ENCODE data around the gene PSMC2. TPM values are rescaled to one million over a fixed set of nuclear protein-coding genes. Genes with fewer than 3 reads are reported as not detected.

The PSMC2 gene
- total and polyA plus RNA-seq, 10 of the 15 experiments (the other 5 are each of a cell fraction or from before 2014, with no cell fraction given) = 117 to 347 (median 220) TPM

DNA sequence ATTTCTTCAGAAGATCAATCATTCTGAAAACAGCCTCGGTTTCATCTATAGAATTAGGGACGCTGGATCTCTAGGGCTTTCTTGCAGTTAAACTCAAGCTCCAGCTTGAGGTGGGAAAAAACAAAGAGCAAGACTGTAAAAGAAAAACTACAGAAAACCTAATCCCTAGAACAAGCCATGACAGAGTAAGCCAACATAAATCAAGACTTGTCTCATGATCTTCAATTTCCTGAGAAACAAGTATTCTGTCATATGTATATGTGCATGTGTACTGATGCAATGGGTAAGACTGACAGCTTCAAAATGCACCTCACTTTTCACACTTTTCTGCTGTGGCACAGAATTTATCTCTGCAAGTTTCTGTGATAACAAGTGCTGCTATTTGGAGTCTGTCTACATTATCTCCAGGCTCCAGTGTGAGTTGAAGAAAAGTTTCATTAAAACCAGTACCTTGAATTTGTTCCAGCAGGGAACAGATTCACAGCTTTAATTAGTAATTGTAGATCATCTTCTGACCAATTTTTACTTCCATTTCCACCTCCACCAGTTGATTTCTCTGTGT, 31.0 kb upstream of the PSMC2 start:
- intact Hi-C loops (cut with micrococcal nuclease; ENCODE audit: unreplicated experiment) (no loop called here), in situ Hi-C loops (cut with MboI) (no loop called here)
- ChIA-PET CTCF (interaction anchor here (0.9 to 1.0 kb wide), 3 partner anchors 10 to 26 kb away, joined by 3 to 5 read pairs (median 3); partner anchors contain the start of gene PMPCB), POLR2A (no interaction called here), RAD21 (ENCODE audit: unreplicated experiment) (no interaction called here), SMC1A (ENCODE audit: uncharacterized antibody, unreplicated experiment) (interaction anchor here (1.3 kb wide), 1 partner anchor 38 kb away, joined by 3 read pairs; no protein-coding TSS in a partner anchor)
- Histone ChIP-seq H3K4me3 (no peak overlapping the region), H3K4me2 (ENCODE audit: control insufficient read depth, insufficient read depth) (no peak overlapping the region), H3K27ac (ENCODE audit: control insufficient read depth, insufficient read depth) (no peak overlapping the region), H3K4me1 (ENCODE audit: control insufficient read depth, insufficient read depth, low read length) (no peaks in the 10 kb centered on the region), H3K9ac (ENCODE audit: control insufficient read depth, insufficient read depth, low read length) (no peak overlapping the region), H3K36me3 (ENCODE audit: control insufficient read depth in 2 of 2, insufficient read depth in 2 of 2, low read length in 1 of 2) (peaks cover 6 to 37% of the 10 kb centered on the region in 2 experiments), H3K79me2 (ENCODE audit: control insufficient read depth, insufficient read depth, low read length) (no peaks in the 10 kb centered on the region), H4K20me1 (ENCODE audit: control insufficient read depth, insufficient read depth) (no peaks in the 10 kb centered on the region), H2AFZ (ENCODE audit: control insufficient read depth, low read depth, low read length) (no peak overlapping the region), H3K27me3 (replicated peaks in 1 of 2; ENCODE audit: control insufficient read depth in 2 of 2, insufficient read depth in 2 of 2, low read length in 1 of 2) (no peaks in the 10 kb centered on the region), H3K9me3 (replicated peaks; ENCODE audit: control insufficient read depth, insufficient read depth, low read length) (no peaks in the 10 kb centered on the region)
- 71% methylated on average over 2 of the region's 2 CpGs for WGBS (ENCODE audit: insufficient coverage, insufficient replicate concordance, low lambda C conversion rate, missing lambda C conversion rate)
- FAIRE-seq (no peak), ATAC-seq (no peak), DNase-seq (ENCODE audit: low read depth, low spot score) (no peak)
- no TSS peak for BruUV-seq (replicated peaks)
- no peak for TF ChIP-seq NFYA (IDR thresholded peaks at IDR 0.05; ENCODE audit: borderline replicate concordance, low read depth, low read length)
- no peak for TF ChIP-seq YY1 (IDR thresholded peaks at IDR 0.05; ENCODE audit: low read depth, low read length)
- no peak for TF ChIP-seq IKZF1 (conservative IDR thresholded peaks at IDR 0.05)
- no peak for TF ChIP-seq RAD51 (IDR thresholded peaks at IDR 0.05)
- no peak for TF ChIP-seq CEBPZ (IDR thresholded peaks at IDR 0.05; ENCODE audit: low read depth, low read length)
- TF ChIP-seq, protein P1, sequence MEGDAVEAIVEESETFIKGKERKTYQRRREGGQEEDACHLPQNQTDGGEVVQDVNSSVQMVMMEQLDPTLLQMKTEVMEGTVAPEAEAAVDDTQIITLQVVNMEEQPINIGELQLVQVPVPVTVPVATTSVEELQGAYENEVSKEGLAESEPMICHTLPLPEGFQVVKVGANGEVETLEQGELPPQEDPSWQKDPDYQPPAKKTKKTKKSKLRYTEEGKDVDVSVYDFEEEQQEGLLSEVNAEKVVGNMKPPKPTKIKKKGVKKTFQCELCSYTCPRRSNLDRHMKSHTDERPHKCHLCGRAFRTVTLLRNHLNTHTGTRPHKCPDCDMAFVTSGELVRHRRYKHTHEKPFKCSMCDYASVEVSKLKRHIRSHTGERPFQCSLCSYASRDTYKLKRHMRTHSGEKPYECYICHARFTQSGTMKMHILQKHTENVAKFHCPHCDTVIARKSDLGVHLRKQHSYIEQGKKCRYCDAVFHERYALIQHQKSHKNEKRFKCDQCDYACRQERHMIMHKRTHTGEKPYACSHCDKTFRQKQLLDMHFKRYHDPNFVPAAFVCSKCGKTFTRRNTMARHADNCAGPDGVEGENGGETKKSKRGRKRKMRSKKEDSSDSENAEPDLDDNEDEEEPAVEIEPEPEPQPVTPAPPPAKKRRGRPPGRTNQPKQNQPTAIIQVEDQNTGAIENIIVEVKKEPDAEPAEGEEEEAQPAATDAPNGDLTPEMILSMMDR (IDR thresholded peaks at IDR 0.05 in 2 of 3, conservative IDR thresholded peaks at IDR 0.05 in 1 of 3; ENCODE audit: control insufficient read depth in 2 of 3, extremely low read depth in 1 of 3, insufficient read depth in 1 of 3, low read depth in 3 of 3, low read length in 3 of 3) = no peak
- TF ChIP-seq LARP7 (IDR thresholded peaks at IDR 0.05) = no peak
- no peak for TF ChIP-seq WRNIP1 (IDR thresholded peaks at IDR 0.05; ENCODE audit: borderline replicate concordance, low read depth, low read length)
- no peak for TF ChIP-seq SMARCA5 (IDR thresholded peaks at IDR 0.05)
- no peak for TF ChIP-seq FOXM1 (IDR thresholded peaks at IDR 0.05; ENCODE audit: low read depth, low read length)
- no peak for TF ChIP-seq NFIC (IDR thresholded peaks at IDR 0.05; ENCODE audit: low read depth, low read length)
- TF ChIP-seq HCFC1 (IDR thresholded peaks at IDR 0.05; ENCODE audit: low read length) = no peak
- no peak for TF ChIP-seq E2F8 (IDR thresholded peaks at IDR 0.05; ENCODE audit: low read depth, partially characterized antibody)
- TF ChIP-seq TCF3 (IDR thresholded peaks at IDR 0.05; ENCODE audit: borderline replicate concordance, insufficient read depth, low read depth, low read length) = no peak
- no peak for TF ChIP-seq SMC3 (IDR thresholded peaks at IDR 0.05; ENCODE audit: borderline replicate concordance, low read length)
- no peak for TF ChIP-seq STAT1 (conservative IDR thresholded peaks at IDR 0.05)
- no peak for TF ChIP-seq SIN3A (IDR thresholded peaks at IDR 0.05; ENCODE audit: low read depth, low read length)
- no peak for TF ChIP-seq MYB (IDR thresholded peaks at IDR 0.05; ENCODE audit: borderline replicate concordance, low read depth, low read length)
